ENCODE results near the gene SOHLH1.

GRCh38 chr9:135736272-135736978, 37.1 kb upstream of the SOHLH1 start:
- TF ChIP-seq FOSL2 (CRISPR knock-in tag; IDR thresholded peaks at IDR 0.05) (no peak), CTCF (CRISPR knock-in tag; IDR thresholded peaks at IDR 0.05) (no peak)

Data from HepG2 (cell line).